NCI-H2107 (cell line): ENCODE measurements around the gene RBM33.

ENCODE experiments used
- DNase-seq: peaks from one replicate; lab custom pipeline; 2025; lab: John Stamatoyannopoulos, UW

The RBM33 gene

DNA sequence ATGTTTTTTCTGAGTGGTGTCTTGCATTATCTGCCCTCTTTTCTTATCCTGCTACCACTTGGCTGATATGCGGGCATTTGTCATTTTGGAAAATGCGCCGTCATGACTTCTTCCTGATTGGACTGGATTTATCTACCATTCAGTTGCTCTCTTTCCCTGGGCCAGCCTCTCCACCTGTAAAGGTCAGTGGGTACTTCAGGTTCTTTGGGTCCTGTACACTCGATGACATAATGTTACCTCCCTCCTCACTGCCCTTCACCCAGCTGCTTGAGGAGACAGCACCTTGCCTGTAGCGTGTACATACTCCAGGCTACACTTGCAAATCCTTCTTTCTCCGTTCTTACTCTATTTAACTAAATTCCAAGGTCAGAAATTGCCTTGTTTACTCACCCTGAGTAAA is 83.7 kb downstream of the RBM33 start:
- no peak for DNase-seq

DNA sequence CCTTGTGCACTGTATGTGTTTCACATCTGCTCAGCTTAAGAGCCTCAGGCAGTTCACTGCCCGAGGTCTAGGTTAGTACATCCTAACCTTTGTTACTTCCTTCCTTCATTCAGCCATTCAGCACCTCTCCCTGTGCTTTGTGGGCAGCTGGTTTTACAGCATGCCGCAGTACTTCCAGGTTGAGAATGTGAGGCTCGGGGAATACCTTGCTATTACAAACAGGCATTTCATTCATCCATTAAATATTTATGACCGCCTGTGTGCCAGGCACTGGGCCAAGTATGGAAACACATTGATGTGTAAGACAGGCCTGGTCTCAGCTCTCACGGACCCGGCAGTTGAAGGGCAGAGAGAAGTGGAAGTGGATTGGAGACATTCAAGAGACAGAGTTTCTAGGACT is 85.4 kb downstream of the RBM33 start:
- no peak for DNase-seq

DNA sequence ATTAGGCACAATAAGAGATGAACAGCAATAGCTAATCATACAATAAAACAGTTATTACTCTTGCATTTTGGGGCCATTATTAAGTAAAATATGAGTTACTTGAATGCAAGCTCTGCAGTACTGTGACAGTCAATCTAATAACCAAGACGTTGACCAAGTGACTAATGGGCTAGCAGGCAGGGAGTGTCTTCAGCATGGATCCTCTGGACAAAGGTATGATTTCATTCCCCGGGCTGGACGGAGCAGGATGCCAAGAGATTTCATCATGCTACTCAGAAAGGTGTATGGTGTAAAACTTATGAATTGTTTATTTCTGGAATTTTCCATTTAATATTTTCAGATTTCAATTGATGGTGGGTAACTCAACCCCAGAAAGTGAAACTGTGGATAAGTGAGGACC is 86.9 kb downstream of the RBM33 start:
- DNase-seq = no peak

DNA sequence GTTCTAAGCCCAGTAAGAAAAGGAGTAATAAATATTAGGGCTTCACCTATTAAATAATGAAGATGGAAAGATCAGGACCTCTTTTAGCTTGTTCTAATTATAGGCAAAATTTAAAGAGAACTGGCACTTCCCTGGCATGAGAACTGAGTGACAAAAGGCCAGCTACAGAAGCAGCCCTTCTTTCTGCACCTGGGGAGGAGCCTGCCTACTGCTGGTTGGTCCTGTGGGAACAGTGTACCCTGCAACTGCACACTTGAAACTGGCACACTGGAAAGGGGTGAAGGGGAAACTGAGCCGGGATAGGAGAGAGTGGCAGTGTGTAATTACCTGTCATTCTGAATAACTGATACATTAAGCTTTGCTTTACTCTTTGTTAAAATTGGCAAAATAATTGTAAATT is 87.4 kb downstream of the RBM33 start:
- no peak for DNase-seq

DNA sequence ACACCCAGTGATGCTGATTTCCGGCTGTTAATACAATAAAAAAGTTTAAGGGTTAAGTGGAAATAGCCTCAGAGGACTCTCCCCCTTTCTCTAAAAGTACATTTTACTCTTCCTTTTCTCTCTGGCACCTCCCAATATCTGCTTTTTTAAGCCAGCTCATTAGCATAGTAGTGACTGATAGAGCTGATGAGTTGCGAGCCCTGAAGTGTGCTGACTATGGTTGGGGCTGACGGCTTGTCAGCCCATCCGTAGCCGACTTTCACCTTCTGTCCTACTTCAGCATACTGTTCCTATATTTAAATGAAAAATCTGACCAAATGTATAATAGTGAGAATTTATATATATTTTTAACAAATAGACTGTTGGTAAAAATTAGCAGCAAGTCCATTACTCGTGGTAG is 87.8 kb downstream of the RBM33 start:
- no peak for DNase-seq

- DNase-seq = no peak
These were observed 89.4 kb downstream of the RBM33 start for GRCh38 chr7:155733582-155734444.

DNA sequence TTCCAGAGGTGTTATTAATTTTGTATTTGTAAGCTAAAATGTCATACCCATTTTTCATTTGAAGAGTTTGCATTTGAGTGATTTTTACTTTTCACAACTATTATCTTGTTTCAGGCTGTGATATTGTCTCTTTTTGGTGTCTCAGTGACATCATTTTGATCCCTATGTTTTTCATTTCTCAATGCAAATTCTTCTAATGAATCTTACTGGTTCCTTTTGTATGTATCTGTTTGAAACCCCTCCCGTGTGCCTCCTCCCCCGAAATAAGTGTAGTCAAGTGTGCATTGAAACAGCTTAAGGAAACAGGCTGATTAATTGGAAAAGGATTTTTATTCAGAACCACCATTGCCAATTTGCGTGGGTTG is 90.0 kb downstream of the RBM33 start:
- no peak for DNase-seq

DNA sequence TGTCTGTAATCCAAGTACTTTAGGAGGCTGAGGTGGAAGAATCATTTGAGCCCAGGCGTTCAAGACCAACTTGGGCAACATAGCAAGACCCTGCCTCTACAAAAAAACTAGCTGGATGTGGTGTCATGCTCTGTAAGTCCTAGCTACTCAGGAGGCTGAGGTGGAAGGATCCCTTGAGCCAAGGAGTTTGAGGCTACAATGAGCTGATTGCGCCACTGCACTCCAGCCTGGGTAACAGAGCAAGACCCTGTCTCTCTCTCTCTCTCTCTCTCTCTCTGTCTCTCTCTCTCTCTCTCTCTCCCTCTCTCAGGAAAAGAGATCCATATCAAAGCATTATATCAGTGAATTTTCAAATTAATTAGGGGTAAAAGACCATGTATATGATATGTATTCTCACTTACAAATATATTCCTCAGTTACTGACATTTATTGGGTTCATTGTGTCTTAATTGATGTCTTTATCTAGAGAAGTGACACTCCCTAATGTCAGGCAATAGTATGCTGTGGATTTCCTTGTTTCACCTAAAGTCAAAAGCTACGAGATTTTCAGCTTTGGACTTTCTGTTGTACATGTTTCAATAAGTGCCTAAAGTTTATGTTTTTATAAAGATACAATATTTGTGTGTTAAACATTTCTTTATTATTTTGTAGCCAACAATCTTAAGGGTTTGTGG is 91.1 kb downstream of the RBM33 start:
- DNase-seq = no peak

GRCh38 chr7:155737590-155737989 is 93.1 kb downstream of the RBM33 start:
- no peak for DNase-seq

DNA sequence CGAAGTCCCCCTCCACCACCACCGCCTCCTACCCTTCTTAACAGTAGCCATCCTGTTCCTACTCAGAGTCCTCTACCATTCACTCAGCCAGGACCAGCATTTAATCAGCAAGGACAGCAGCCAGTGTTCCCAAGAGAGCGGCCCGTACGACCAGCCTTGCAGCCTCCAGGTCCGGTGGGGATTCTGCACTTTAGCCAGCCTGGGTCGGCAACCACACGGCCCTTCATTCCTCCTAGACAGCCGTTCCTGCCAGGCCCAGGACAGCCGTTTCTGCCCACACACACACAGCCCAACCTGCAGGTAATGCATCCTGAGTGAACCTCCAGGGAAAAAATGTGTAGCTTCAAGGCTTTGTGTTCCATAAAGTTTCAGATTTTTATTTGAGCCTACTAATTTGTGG is 93.6 kb downstream of the RBM33 start:
- no peak for DNase-seq

GRCh38 chr7:155738652-155739537 is 94.4 kb downstream of the RBM33 start:
- peak; percentile 22 for DNase-seq

DNA sequence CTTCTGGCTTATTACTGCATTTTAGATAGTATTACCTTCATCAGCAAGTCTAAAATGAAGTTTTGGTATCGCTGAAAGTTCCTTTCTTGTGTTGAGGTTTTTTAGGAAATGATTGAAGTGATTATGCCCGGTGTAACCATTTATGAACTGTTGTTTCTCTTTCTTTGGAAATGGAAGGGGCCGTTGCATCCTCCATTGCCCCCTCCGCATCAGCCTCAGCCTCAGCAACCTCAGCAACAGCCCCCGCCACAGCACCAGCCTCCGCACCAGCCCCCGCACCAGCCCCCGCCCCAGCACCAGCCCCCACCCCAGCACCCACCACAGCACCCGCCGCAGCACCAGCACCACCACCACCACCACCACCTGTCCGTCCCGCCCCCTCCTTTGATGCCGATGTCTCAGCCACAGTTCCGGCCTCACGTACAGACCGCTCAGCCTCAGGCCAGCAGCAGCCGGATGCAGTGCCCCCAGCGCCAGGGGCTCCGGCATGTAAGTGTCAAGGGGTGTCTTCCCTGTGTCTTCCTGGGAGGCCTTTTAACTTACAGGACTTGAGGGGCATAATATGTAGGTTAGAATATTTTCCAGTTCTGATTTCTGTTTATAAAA is 95.2 kb downstream of the RBM33 start:
- no peak for DNase-seq

DNA sequence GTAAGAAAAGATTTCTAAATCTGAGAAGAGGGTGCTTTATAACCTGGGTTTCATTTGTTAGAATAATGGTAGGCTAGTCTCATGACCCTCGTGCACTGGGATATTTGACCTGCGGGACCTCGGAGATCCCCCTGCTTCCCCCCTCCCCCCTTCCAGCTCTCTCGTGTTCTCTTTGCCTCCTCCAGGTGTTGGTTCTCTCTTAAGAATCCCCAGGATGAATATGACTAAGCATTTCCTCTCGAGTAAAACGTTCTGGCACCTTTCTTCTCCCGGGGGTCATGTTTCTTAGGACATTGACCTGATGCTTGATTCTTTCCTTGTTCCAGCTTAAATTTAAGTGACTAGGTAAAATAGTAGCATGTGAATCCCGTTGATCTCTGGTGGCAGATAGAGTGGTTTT is 96.6 kb downstream of the RBM33 start:
- DNase-seq = no peak

GRCh38 chr7:155741805-155742204 is 97.3 kb downstream of the RBM33 start:
- no peak for DNase-seq

DNA sequence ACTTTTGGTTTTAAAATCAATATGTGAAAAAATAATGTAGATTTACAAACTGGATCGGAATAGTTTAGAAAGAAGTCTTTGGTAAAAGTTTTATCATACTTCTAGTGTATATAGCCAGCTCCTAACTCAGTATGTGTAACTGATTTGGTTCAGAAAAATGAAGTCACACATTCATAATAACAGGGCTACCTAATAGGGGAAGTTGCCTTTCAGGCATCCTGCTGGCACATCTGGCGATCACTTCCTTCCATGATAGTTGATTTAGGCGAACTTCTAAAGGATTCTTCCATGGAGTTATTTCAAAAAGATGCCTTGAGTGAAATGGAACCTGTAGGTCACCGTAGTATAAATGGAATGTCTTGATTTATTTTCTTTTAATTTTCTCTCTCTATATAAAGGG is 98.7 kb downstream of the RBM33 start:
- DNase-seq = no peak

GRCh38 chr7:155744971-155745683 is 100.7 kb downstream of the RBM33 start:
- no peak for DNase-seq

GRCh38 chr7:155745737-155746136 is 101.3 kb downstream of the RBM33 start:
- DNase-seq = no peak

- DNase-seq = no peak
These were observed 101.7 kb downstream of the RBM33 start for GRCh38 chr7:155746188-155746587.

DNA sequence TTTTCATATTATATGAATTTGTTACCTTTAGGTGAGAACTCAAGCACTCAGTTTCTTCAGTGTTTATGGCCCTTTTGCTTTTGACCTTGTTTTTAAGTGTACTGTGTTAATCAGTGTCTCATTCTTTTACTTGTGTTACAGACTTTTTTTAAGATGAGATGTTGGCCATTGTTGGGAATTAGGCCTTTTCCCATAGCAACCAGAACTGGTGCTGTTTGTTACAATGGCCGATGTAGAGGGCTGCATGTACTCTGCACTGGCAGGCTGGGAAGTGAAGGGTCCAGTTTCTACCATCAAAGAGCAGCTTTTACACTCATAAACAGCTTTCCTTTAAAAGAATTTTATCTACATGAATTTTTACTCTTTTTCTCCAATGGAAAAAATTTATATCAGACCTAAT is 102.7 kb downstream of the RBM33 start:
- DNase-seq = no peak

- DNase-seq = no peak
These were observed 105.1 kb downstream of the RBM33 start for GRCh38 chr7:155749578-155749977.

DNA sequence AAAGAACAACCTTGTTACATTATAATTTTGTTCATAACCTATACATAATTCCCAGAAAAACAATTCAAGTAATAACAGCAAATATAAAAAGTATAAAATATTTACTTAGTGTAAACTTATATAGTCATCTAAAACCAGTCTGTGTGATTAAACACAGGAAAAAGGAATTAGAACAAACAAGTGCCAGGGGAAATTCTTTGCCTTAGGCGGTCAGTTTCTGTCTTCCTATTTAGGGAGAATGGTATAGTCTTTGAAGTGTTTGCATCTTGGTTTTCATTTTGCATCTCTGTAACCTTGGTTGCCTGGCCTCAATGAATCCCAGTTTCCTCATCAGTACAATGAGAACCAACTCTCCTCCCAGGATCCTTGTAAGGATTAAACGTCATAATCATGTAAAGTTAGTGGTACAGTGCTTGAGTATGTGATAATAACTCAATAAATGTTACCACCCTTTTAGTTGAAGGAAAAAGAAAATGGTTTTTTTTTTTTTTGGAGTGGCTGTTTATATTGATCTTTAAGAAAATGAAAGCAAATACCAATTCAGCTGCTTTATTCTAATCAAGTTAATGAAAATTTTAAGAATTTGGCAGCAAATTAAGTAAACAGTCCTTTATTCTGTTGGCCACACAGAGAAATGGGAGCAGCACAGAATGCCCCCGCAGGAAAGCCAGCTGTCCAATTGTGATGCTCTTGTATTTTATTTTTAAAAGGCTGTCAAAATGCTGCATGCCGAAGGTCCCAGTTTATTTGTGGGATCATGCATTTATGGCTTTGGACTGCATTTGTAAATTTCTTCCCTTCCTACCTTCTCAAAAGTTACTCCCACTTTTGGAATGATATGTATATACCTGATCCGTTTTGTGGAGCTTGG is 106.0 kb downstream of the RBM33 start:
- no peak for DNase-seq
